Left forelimb (tissue), 1 donor: ENCODE measurements around the gene VIPR1.
"Not testable (repeated sequence)": the region's sequence is repeated elsewhere in the genome, so short reads cannot be mapped to it uniquely, and the experiment has no call there.

Experiments used
- DNase-seq: peaks from one replicate; pipeline ENCODE4 v3.0.0-alpha.2; 2018; ENCODE audit warnings: low spot score

VIPR1 gene

DNA sequence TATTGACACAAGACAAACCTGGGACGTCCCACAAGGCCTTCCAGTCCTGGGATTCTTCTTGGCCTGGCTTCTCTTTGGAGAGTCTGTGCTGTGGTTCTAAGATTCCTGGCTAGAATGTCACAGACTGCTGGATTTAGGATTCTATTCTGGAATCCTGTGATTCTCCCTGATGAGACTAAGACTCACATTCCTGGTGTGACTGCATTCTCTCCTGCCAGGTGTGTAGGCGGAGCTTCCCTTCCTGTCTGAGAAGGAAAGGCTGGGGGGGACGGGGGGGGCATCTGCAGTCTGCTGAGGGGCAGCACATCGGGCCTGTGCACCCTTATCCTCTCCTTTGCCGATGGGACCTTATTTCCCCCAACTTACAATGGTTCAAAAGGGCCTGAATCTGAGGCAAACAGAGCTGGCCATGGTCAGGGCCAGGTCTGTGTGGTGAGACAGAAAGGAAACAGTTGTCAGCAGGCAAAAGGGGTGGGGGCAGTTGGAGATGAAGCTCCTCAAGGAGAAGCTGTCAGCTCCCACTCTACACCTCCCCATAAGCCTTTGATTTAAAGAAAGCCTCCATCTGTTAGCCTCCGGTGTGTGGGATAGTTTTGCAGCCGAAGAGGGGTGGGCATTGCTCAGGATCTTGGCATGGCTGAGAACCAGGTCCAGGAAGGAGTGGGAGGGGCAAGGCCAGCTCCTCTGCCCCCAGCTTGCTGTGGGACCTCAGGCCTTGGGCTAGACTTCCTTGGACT is 30.9 kb downstream of the VIPR1 start:
- no peak for DNase-seq

DNA sequence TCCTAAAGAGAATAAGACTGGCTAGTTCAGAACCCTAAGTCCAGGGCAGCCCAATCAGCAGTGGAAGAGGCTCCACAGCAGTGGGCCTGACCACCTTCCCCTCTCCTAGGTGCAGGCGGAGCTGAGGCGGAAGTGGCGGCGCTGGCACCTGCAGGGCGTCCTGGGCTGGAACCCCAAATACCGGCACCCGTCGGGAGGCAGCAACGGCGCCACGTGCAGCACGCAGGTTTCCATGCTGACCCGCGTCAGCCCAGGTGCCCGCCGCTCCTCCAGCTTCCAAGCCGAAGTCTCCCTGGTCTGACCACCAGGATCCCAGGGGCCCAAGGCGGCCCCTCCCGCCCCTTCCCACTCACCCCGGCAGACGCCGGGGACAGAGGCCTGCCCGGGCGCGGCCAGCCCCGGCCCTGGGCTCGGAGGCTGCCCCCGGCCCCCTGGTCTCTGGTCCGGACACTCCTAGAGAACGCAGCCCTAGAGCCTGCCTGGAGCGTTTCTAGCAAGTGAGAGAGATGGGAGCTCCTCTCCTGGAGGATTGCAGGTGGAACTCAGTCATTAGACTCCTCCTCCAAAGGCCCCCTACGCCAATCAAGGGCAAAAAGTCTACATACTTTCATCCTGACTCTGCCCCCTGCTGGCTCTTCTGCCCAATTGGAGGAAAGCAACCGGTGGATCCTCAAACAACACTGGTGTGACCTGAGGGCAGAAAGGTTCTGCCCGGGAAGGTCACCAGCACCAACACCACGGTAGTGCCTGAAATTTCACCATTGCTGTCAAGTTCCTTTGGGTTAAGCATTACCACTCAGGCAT is 33.7 kb downstream of the VIPR1 start:
- DNase-seq: no peak

DNA sequence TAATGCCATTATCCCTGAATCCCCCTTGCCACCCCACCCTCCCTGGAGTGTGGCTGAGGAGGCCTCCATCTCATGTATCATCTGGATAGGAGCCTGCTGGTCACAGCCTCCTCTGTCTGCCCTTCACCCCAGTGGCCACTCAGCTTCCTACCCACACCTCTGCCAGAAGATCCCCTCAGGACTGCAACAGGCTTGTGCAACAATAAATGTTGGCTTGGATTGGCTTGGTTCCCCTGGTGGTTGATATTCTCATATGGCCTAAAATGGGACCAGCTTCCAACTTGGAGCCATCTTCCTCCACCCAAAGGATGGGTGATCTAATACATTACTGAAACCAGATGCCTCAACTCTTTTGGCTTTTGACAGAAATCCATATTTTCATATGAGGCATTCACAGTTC is 34.9 kb downstream of the VIPR1 start:
- no peak for DNase-seq

DNA sequence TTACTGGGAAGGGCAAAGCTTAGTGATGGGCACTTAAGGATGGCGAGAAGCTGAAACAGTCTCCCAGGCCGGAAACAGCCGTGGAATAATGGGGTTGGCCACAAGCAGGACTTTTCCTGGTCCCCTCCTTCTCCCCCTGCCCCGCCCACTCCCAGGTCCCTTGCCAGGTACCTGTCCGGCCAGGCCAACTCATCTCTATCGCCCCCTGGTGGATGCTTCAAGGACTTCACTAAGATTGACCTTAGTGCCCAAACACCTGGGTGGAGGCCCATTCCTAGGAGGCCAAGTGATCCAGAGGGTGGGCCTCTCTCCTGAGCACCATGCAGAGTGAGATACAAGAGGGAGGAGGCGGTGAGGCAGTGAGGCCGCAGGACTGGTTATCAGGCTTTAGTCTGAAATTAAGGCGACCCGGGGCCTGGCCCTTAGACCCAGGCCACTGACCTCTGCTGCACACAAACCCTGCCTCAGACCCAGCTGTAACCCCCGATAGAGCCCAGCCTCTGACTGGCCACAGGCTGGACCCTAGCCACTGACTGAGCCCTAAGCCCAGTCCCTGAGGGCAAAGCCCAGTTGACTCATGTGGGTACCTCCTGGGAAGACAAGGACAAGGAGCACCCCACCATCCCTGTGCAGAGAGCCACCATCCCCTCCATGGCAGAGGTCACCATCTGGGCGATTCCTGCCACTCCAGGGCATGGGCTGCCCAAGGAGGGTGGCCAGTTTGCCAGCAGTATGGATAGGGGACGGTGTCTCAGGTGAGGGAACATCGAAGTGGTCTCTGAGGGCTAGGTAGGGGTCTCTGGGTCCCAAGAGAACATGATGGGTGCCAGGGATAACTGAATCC is 37.6 kb downstream of the VIPR1 start:
- DNase-seq: no peak

DNA sequence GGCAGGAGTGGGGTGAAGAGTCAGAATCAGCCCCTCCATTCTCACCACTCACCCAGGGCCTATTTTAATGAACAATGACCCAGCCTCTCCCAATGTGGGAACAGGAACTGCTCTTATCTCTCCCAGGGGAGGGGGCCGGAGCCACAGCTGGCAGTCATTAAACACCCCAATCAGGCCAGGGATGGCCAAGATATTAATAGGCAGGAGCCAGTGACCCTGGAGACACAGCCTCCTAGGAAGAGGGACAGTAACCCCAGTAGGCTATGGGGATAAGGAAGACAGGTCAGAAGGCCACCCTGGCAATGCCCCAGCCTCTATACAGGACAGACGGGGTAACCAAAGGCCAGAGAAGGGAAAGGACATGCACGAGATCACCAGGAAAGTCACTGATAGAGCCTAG is 38.6 kb downstream of the VIPR1 start:
- no peak for DNase-seq

DNA sequence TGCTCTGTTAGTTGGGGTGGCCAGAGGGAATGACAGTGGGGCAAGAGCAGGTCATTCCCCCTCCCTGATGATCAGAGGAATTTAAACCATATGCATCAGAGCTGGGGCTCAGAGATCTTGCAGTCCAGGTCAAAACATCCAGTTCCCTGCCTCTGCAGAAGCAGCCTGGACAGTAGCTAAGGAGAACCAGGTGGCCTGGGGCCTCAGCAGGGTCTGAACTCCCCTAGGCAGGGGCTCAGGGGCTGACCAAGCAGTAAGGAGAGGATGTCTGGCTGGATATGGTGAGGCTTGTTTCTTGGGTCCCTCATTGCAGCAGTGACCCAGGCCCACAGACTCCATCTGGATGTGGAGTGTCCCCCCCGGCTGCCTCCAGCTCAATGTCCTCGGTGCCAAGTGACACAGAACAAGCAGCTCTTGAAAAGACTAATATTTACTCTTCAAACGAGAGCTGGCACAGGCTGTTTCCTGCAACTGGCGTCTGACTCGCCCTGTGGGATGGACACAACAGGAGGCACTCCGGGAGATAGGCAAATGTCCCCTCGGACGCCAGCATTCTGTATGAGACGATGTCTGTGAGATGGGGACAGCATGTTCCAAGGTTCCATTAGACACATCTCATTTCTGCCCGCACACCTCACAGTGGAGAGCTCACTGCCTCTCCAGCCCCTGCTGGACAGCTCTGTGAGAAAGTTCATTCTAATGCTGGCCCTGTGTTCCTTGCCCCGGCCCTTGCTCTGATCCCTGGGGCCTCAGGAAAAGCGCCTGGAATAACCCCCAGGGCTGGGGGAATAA is 42.2 kb downstream of the VIPR1 start:
- no peak for DNase-seq

DNA sequence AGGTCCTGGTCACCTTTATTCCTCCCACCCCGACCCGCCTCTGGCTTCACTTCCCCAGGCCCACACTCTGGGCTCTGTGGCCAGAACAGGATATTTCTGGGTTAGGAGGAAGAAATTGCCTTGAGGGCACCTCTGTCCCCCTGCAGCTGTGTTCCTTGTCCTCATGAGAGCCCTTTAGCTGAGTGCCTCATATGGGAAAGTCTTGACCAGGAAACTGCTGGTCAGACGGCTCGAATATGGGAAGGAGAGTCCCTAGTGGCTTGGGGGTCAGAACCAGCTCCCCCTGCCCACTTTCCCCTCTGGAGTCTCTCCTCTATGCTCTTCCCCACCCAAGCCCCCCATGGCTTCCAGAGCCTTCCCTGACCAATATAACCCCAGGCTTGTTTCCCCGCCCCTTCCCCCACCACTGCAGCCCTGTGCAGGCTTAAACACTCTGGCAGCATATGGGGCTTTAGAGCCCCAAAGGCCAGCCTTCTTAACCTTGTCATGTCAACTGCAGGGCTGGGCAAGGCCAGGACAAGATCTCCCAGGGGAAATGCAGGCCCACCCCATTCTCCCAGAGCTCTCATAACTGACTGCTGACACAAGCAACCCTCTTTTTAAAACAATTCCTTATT is 42.9 kb downstream of the VIPR1 start:
- no peak for DNase-seq

DNA sequence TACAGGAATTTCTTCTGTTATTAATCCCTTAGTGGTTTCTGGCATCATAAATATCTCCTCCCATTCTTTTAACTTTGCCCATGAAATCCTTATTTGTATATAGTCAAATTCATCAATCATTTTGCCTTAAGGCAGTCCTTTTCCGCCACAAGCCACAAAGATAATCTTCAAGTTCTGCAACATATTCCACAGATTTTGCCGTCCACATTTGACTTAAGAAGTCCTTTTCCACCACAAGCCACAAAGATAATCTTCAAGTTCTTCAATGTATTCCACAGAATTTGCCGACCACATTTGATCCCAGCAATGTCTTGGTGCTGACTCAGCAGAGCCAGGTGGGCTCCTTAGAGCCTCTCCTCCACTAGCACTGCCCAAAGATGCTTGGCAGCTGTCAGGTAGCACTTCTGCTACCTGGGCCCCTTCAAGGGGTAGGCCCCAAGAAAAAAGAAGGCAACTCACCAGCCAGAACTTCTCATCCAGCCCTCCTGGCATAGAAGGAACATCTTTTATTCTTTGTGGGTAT is 44.3 kb downstream of the VIPR1 start:
- no peak for DNase-seq

DNA sequence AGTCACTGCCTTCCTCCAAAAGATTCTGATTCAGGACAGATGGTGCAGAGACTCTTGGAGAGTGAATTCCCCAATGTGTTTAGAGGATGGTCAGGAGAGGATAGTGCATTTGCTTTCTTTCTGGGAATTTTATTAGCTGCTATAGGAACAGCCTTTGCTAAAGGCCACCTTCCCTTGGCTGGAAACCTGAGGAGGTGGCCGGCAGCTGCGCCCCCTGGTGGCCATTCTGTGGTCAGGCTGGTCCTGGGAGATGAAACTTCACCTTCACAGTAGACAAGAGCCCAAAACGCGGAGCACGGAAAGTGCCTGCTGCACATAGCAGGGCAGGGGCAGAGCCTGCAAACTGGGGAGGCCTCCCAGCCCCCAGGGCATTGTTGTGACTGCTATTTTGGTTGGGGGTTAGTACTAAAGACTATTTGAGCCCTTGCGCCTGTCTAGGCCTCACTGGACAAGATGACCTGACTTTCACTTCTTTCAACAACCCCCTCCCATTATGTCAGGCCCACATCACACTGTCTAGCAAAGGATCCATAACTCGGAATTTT is 45.0 kb downstream of the VIPR1 start:
- DNase-seq: peak; percentile 77

DNA sequence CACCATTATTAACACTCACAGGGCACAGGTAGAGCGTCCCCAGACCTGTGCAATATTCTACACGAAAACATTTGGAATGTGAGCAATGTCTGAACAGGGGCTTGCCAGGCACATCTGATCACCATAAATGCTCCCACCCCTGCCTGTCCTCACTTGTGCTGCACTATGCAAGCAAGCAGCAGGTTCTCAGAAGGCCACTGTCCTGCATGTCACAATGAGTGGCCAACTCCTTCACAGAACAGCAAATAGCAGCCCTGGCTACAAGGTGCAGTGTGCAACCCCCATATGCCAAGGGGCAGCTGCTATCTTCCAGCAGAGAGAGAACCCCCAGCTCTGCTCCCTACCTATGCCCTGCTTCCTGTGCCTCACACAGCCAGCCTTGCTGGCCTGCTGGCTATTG is 46.7 kb downstream of the VIPR1 start:
- peak; percentile 23 for DNase-seq

DNA sequence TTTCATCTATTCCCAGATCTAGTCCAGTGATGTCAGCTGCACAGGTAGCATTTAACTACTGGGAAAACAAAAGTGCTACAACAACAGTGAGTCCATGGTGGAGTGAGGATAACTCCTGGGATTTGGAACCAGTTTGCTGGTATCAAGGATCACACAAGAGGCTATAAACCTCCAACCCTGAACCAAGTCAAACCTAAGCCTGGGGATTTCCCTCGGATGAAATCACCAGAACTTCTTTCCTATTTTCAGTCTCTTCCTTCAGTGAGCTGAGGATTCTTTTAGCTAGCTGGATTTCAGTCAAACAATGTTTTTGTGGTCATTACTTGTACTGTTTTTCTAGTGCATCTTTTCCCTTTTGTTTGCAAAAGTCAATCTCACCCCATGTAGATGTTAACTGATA is 47.8 kb downstream of the VIPR1 start:
- no peak for DNase-seq

DNA sequence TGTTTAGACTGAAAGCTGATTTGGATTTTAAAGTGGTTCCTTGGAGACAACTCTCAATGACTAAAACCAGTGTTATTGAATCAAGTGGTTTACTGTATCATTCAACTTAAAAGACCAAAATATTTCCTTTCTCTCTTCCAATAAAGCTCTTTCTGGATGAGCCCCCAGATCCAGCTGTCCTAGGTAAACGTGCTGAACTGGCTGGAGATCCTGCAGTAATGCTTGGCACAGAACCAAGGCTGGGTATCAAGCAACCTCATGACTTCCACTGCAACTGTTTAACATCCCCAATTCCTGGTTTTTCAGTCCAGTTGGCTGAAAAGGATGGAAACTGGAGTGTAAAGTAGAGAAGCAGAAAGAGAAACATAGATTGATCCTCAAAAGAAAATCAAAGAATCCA is 50.4 kb downstream of the VIPR1 start:
- no peak for DNase-seq

DNA sequence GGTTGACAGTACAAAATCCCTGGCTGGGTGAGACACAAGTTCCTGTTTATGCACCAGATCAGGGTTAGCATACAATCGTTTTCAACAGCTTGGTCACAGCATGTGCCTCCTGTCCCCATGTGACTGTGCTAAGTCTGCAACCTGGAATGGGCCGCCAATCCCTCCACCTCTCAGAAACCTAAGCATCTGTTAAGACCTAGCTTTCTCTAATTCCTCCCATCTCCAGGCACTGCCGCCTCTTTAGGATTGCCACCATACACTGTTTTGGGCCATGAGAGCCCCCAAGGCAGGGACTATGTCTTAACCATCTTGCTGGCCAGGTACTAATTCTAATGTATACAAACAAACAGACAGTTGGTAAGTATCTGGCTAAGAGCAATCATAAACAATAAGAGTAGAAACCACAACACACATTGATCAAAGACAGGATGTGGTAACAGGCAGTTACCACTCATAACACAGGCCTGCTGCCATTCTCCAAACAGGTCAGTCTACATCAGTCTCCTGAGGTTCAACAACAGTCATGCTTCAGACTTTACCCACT is 53.7 kb downstream of the VIPR1 start:
- DNase-seq: no peak

DNA sequence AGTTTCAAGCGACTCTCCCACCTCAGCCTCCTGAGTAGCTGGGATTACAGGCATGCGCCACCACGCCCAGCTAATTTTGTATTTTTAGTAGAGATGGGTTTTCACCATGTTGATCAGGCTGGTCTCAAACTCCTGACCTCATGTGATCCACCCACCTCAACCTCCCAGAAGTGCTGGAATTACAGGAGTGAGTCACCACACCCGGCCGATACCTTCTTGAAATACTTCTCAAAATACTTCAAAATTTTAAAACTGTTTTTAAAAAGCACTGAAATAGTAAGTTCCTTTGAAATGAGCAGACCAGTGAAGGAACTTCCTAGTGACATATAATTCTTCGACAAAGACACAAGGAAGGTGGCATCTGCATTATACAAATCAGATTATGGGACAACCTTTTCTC is 54.4 kb downstream of the VIPR1 start:
- DNase-seq: not testable (repeated sequence)

DNA sequence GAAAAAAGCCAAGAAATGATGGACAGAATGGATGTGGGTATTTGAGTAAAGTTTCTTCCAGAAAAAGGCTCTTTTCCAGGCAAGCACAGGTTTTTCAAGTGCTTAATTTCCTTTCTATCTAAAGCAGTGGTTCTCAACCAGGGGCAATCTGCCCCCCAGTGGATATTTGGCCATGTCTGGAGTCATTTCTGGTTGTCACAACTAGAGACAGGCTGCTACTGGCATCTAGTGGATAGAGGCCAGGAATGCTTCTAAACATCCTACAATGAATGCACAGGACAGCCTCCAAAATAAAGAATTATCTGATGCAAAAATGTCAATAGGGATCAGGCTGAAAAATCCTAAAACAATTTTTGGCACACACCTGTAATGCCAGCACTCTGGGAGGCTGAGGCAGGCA is 55.4 kb downstream of the VIPR1 start:
- no peak for DNase-seq

DNA sequence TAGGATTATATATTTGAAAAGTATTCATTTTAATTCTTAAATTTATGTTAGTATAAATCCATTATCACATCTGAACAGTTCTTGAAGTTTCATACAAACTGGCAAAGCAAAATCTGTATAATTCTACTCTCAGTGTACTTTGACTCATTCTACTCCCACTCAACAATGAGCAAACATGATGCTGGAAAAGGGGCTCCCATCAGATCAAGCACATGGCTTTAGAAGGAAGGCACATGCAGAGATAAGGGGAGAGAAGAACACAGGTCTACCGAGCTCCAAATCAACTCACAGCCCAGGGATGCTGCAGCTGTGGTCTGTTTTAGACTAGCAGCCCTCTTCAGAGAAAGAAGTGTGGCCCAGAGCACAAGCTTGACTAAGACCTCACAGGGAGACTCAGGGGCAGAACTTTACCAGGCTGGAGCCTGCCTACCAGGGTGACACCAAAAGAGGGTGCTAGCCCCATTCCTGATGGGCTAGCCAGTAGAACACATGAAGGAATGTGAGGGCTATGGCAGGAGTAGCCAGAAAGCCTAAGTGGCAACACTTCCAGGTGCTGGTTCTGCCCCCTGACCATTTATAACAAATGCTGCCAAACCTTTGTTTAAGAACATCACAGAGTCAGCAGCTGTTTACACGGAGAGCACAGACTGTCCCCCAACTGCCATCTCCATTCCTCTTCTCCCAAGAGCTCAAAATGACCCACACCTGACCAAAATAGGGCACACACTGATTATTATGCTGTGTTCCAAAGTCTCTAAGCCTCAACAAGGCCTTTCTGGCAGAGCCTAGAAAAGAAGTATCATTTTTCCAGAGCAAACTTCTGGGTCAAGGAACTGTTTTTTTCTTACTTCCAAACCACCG is 59.8 kb downstream of the VIPR1 start:
- DNase-seq: no peak

DNA sequence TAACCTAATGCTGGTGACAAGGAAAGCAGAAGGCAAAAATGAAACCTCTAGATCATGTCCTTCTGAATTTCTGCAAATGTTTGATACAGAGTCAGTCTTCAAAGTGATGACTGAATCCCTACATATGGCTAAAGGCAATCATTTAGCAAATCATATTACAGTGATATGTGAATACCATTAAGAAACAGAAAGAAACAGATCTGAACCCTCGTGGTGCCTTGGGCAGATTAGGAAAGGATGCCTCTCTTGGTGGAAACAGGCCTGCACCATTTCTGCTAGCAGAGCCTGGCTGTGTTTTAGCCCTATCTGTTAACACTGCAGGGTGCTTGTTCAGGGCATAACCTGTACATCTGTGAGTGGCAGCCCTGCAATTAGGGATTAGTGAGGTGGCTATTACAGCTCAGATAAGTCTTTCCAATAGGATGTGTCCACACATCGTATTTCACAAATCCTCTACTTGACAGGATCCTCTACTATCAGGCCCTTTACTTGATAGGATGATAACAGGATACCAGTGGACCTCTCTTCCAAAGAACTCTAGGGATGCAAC is 67.2 kb downstream of the VIPR1 start:
- no peak for DNase-seq

DNA sequence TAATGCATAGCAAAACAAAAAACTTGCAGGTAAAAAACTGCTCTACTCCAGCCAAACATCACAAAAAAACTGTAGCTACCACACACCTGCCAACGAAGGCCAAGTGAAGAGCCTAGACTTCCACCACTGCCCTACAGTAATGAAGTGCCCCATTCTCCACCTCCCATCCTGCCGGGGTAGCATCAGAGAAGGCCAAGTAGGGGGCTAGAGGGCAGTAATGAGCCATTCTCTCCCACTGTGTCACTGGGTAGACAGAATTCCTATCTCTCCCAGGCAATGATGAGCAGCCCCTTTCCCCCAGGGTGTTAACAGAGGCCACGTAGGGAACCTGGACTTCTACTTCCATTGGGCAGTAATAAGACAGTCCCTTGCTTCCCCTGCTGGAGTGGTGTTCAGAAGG is 69.8 kb downstream of the VIPR1 start:
- no peak for DNase-seq

DNA sequence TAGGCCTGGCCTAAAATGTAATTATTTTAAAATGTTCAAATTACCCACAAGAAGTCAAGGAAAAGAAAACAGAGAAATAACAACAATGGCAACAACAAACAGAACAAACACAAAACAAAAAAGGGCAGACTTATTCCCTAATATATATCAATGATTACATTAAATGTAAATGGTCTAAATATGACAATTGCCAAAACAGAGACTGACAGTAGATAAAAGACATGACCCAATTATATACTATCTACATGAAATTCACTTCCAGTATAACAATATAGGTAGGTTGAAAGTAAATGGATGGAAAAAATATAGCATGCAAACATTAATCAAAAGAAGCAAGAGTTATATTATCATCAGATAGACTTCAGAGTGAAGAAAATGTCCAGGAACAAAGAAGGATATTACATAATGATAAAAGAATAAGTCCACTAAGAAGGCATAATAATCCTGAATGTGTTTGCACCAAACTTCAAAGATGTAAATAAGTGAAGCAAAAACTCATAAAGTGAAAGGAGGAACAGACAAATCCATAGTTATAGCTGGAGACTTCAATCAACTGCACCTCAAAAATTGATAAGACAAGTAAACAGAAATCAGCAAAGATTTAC is 72.8 kb downstream of the VIPR1 start:
- DNase-seq: no peak
